Stimulated activated CD8-positive, alpha-beta memory T cell treated with anti-CD3 and anti-CD28 coated beads, Interleukin-7, amount 100 ng/mL, for 1 hour (primary cell): ENCODE measurements around the gene C2CD4D.

Experiments
- DNase-seq, 2 donors: peaks; one replicate each; pipeline ENCODE4 v3.0.0-alpha.2; 2020; ENCODE audit warnings: low read depth in 2 of 2

The C2CD4D gene

DNA sequence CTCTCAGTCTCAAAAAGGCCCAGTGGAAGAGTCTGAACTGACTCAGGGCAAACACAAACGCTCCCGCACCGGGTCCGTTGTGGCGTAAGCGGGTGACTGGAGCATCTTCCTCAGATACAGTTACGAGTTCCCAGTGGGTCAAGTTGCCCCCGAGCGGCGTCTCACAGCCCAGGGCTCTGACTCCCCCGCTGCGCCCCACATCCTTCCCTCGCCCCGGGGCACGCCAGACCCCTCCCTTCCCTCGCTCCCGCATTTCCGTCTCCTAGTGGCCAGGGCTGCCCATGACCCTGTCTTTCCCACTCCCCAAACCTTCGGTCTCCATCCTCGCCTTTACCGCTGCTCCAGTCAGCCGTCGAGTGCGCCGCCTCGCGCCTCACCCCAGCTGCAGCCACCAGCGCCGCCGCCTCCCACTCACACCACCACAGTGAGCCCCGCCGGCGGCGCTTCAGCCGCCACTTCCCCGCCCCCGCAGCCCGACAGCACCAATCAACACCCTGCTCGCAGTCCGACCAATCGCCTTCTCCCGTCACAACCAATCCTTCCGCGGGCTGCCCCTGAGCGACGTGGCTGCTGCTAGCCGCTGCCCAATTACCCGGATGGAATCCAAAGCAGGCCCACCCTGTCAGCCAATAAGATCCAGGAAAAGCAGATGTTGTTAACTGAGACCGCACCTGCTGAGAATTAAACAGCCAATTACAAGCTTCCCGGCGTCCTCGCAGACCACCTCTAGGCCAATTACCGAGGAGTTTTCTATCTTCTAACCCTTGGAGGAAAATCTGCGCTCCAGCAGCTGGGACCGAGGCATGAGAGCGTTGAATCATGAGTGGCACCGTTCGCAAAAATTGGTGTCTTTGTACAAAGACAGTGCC lies 49.3 kb downstream of the C2CD4D start, which contains the start of gene TDRKH:
Gene TDRKH (minus strand): TSS at position 430 of the 869 bp plus-strand sequence. CDS start 7,478 bp downstream, outside the sequence.
- DNase-seq, result peak; percentile 93 to 95
